HL-60/S4 treated with retinoic acid at 250 ng/mL for 4 days and 3 days (cell line): Measurements from ENCODE around the gene HRNR.

ENCODE experiments used
- in situ Hi-C: fragments of 300-500 bp; cut with MboI; formaldehyde crosslinking; loops from 2 replicates; pipeline ENCODE4 v1.7.0; 2022; ENCODE audit warnings: low sequenced_read_pairs

The HRNR gene

DNA sequence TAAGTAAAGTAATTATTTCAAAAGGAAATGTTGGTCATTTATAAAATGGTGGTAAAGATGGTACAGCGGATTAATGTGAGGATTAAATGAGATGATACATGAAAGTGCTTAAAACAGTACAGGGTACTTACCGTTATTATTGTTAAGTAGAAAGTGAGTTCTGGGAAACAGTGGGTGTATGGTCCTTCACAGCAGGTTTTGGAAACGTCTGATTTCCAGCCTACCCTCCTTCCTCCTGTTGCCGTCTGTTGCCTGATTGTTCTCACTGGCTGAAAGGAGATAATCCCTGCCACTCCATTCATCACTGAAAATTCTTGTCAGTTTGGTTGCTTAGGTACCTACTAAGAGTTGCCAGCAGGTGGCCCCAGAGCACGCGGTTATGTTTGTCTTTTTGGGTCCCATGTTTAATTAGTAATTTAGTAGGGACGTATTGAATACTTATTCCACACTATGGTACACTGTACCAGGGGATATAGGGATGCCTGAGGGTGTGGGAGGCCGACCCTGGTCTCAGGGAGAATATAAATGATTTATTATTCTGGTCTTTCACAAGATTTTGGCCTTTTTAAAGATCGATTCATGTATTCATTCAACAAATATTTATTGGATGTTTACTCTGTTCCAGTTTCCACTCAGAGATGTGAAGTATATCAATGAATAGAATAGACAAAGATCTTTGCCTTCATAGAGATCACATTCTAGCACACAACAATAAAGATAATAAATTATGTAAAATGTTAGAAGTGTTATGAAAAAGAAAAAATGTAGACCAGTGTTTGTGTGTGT, 34.1 kb downstream of the HRNR start:
- in situ Hi-C loops, result loop anchor here (10.0 kb wide), 2 partner anchors 135 to 275 kb away; no protein-coding TSS in a partner anchor

DNA sequence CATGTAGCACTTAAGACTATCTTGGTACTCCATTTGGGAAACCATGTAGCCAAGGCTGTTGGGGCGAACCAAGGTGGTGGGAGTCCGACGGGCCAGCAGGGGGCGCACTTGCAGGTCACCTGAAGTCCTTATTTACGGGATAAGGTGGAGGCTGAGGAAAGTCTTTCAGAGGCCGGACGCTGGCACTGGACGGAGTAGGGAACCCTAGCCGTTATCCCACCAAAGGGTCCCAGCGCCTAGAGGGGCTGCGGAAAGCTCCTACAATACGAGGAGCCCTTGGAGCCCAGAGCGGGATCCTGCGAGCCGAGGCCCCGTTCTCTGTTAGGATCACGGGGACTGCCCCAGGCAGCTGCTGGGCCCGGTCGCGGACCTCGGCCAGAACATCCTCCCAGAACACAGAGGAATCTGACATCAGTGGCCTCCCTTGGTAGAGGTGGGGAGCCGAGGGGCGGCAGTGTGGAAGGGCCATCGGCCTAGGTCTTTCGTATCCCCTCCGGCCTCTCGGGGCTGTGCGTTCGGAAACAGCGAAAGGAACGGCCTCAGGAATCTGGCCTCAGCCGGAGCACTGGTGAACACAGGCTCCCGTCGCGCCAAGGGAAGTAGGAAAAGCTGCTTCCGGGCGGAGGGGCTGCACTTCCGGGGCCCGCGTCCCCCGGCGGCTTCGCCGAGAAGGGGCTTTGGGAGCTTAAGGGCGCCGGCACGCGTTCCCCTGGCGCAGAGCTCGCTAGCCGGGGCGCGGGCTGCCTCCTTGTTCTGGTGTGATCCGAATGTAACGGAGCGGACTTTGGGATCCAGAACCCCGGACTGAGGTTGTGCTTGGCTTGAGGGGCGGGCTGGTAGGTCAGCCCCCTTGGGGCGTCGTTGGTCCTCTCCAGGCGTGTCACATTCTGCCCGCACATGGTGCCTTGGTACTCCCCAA, 35.1 kb downstream of the HRNR start:
- in situ Hi-C loops, result loop anchor here (10.0 kb wide), 2 partner anchors 134 to 276 kb away; no protein-coding TSS in a partner anchor

DNA sequence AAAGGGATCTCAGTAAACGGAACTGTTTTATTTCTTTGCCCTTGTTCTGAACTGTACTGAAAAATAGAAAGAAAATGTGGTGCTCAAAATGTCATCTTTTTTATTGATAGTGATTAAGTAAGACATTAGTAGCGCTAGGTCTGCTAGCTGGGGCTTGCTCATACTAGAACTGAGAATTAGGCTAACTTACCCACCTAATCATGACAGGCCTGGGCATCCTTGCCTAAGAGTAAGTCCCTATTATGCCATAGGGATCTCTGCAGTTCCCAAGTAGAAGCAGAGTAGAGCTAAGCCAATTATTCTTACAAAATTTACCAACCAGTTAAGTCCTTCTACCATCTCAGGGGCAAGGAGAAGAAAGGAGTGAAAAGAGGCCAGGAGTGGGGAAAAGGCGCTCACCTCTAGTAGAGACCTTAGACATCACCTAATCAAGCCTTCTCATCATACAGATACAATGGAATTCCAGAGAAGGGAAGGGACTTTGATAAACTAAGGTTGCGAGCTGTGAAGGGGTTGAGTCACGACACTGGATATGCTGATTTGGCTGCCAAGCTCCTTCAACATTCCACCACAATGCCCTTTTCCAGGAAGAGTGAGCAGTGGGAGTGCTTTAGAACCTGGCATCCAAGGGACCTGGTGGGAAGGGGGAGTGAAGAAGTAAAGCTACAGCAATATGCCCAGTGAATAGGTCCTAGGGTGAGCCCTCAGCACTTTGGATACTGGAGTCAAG, 37.3 kb downstream of the HRNR start:
- in situ Hi-C loops, result loop anchor here (10.0 kb wide), 2 partner anchors 132 to 278 kb away; no protein-coding TSS in a partner anchor

DNA sequence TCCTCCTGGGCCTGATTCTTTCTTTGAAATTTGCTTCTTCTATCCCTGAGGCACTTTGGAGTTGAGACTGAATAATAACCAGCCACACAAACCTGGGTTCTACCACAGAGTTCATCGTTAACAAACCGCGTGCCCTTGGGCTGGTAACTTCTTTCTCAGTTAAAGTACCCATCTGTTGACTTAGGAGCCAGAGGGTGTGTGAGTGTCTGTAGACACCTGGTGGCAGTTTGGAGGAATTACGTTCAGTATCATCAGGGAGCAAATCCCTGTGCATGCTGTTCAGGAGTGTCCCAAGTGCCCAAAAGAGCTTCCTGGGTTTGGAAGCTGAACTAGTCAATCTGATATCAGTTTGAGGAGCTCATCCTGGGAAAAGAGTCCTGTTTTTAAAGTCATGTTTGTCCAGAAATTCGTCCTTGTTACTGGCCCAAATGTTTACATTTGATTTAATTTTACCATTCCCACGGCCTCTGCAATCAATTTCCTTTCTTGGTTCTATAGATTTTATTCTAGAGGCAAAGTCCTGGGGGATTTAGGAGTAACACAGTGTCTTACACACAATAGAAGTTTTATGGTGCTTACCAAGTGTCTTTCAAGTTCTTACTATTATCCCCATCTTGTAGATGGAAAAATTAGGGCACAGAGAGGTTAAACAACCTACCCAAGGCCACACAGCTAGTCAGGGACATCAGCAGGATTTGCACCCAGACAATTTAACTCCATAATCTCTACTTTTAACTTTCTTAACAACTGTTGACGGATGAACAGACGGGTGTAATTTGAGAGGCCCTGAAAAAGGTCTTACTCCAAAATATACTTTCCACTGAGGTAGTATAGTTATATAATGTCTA, 38.2 kb downstream of the HRNR start:
- in situ Hi-C loops, result loop anchor here (10.0 kb wide), 2 partner anchors 131 to 279 kb away; no protein-coding TSS in a partner anchor

DNA sequence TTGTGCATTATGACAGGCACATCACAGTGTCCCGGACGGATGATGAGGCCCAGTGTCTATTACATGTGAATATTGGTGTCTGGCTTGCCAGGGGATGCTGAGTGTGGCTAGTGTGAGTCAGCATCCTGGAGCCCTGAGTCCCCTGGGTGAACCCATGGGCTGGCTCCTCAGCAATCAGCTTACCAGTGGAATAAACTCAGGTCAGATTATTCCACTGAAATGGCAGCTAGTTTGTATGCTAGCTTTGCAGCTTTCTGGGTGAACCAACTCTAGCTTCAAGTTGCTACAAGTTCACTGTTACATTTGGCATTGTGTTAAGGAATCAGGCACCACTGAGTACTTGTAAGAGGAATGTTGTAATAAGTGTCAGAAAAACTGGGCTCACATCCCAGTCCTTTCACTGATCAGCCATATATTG, 41.0 kb downstream of the HRNR start:
- in situ Hi-C loops, result loop anchor here (10.0 kb wide), 2 partner anchors 128 to 282 kb away; no protein-coding TSS in a partner anchor

DNA sequence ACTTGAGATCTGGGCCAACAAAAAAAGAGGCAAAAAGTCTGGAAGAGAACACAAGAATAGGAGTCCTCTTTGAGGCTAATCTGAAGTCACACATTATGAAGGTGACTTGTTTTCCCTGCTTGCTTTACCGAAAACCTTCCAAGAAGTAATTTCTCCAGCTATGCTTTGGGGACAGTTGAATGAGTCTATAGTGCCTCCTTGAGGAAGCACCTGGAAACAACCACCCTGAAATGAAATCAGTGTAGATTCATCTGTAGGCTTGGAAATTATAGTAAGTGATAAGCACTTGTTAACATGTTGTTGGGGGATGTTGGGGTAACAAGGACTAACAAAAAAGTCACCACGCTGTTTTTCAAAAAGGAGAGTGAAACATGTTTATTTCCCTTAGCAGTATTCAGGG, 41.6 kb downstream of the HRNR start:
- in situ Hi-C loops, result loop anchor here (10.0 kb wide), 2 partner anchors 128 to 282 kb away; no protein-coding TSS in a partner anchor

DNA sequence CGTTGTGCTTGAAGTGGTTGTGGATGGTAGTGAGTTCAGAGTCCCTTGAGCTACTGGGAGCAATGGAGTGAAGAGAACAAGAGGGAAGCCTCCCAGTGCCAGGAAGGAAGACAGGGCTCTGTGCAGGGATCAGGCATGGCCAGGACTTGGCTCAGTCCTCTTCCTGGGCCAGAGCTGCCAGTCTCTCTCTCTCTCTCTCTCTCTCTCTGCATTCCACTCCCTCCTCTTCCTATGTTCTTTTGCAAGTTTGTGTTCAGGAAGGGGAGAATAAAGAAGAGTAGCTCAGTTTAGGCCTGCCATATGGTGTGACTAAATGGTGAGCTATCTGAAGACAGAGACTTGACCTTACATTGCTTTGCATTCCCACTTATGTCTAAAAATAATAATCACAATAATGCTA, 44.4 kb downstream of the HRNR start:
- in situ Hi-C loops, result no loop called here

DNA sequence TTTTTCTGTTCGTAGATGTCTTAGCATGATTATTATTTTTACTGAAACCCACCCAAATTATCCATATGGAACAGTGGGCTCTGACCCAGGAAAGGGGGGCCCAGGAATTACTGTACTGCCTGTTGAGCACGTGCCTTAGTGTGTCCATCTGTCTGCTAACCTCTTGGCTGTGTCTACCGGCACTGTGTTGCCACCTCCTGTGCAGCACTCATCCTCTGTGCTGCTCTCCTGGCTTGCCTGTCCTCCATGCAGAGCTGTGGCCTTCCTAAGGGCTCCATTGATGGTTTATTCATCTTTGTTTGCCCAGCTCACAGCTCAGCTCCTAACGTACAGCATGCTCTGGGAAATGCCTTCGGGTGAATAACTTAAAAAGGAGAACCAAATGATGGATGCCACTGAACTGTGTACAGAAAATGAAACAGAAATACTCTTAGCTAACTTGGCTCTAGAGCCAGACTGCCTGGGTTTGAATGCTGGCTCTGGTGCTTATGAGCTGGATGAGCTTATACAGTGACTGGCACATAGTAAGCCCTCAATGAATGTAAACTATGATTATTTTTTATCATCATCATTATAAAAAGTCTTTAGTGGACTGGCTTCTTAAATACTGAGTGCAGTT, 53.6 kb downstream of the HRNR start:
- in situ Hi-C loops, result no loop called here

DNA sequence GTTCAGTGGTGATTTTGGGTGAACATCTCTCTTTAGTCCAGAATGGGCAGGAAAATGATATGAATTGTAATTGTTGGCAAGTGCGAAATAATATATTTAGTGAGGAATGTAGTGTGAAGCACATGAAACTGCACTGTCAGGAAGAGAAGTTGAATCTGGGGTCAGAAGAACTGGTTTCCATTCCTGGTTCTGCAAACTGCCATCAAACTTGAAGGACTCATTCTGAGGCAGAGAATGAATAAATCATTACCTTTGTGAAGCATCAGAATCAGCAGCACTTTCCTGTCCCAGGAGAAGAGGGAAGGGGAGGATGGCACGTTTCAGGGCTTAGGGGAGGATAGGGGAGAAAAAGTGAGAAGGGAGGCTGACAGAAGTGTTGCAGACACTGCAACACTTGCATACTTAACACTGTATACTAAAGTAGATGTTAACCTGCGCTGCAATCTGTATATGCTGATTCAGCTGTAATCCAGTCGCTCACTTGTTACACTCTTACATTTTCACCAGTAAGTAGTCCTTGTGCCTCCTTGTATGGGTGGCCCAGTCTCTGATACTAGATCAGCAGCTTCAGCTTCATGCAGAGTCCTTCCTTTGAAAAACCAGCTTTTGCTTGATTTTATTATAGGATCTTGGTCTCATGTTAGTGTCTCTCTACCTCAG, 54.5 kb downstream of the HRNR start:
- in situ Hi-C loops, result no loop called here

DNA sequence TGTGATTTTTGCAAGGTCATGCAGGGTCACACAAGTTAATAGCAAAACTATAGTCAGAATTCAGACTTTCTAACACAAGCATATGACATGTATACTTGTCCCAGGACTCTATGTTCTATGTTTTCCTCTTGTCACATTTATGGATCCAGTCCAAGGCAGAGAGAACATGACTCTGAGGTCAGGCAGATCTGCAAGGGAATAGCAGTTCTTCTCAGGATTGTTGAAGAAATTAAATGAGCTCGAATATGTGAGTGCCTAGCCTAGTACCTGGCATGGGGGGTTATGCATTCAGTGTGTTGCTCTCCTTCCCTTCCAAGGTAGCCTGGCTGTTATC, 55.5 kb downstream of the HRNR start:
- in situ Hi-C loops, result no loop called here

DNA sequence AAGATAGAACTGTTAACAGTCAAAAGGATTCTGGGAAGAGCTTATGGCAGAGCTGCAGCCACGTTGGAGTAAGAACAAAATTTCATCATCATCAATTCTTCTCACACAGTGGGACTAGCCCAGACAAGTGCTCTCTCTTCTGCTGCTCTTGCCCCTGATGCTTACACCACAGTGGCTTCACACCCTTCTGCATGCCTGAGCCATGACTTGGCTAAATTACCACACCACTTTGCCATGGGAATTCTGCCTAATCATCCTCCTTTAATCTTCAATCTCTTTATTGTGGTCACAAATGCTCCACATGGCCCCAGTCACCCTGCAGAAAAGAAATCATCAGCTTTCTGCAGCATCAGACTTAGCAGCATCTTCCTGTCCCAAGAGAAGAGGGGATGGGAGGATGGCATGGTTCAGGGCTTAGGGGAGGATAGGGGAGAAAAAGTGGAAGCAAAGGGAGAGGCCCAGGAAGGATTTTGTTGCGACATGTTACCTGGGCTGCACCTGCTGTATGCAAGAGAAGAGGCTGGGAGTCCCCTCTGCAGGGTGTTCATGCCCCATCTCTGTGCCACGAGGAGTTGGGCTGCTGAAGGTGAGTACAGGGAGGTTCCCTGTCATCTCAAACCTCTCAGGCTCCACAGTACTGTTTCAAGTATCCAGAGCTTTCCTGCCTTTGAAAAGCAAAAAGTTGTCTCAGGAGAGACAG, 56.0 kb downstream of the HRNR start:
- in situ Hi-C loops, result no loop called here

DNA sequence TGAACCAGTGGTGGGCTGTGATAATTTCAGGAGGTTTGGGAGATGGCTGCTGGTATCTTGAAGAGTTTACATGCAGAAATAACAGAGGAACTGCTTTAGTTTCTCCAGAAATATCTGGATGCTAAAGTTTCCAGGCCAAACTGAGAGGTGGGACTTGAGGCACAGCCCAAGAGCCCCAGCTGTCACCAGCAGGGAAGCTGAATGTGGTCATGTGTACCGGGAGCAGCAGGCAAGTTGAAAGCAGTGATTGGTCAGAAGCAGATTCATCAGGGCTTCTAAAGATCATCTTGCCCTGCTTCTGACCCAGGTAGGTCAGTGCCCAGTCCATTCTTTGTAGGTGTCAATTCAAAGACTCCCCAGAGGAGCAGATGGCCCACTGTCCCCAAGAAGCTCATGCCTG, 57.0 kb downstream of the HRNR start:
- in situ Hi-C loops, result no loop called here

DNA sequence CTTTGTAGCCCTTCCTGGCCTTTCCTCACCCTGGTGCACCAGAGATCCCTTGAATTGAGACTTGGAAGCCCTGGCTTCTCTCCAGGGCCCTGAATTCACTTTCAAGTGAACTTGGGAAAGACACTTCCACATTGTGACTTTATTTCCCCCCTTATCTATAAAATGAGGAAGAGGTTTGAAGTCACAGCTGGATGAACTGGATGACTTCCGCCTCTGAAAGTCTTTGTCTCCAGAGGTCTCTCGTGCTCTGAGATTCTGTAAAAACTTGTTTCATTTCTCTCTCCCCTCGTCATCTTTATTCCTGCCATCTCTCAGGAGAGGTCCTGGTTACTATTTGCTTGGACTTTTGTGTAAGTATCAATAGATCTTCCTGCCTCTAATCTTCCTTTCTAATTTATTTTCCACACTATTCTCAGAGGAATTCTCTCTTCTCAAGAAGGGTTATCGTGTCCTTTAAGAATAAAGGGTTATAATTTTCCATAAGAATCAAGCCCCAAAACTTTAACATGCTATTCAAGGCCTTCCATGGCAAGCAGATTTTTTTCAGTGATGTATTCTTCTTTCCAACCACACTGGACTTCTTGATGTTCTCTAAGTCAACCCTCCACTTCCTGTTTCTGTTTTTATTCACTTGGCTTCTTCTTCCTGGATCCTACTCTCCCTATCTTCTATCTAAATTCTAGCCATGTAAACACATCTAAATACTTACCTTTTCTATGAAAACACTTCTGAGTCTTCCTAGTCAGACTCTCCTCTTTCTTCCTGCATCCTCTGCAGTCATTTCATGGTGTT, 58.5 kb downstream of the HRNR start:
- in situ Hi-C loops, result no loop called here

DNA sequence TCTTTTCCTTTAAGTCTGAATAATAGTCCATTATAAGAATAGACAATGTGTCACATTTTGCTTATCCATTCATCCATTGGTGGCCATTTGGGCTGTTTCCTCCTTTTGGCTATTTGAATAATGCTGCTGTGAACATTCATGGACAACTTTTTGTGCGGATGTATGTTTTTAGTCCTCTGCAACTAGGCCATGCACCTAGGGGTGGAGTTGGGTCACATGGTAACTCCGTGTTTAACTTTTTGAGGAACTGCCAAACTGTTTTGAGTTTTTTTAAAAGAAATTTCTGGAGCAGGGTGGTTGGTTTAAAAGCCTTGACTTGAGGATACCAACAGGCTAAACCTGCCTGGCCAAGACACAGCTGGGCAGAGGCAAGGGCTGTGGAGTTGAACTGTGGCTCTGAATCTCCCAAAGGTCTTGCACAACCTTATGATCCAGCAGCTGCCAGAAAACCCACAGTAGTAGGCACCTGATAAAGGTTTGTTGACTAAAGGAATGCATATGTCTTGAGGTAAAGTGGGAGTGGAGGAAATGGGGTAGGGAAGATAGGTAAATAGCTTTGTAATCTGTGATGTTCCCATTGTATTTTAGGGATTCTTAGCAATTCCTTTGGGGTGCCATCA, 59.4 kb downstream of the HRNR start:
- in situ Hi-C loops, result no loop called here

DNA sequence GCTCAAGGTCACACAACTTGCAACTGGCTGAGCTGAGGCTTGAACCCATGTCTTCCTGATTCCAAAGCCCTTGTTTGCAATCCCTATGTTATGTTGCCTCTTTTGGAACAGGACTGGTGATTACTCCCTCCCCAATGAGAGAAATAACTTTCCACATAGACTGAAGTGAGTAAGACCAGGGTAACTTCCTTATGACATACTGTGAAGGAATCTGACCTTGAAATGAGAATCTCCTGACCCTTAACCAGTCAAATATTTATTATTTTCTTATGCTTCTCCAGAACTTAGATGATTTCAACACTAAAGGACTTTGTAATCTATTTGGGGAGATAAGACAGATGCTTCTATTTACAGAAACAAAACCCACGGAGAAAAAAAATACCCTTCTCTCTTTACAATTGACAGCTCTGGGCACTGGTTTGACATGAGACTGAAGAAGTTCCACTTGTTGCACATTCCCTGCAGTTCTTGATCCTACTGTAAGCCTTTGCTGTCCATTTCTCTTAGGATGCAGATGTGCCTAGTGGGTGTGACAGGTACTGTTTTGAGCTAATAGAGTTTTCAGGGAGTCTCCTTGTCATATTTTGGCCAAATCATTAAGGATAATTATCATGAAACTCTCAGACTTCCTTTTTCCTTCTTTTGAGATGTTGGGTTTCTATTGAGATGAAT, 61.1 kb downstream of the HRNR start:
- in situ Hi-C loops, result no loop called here
